Globus pallidus (tissue), 1 donor: ENCODE results near the gene BCR.

Experiments
- DNase-seq: peaks from one replicate; pipeline ENCODE4 v3.0.0-alpha.2; 2015; ENCODE audit warnings: low spot score

Gene BCR

GRCh38 chr22:23200898-23201297 is 20.6 kb downstream of the BCR start:
- no peak for DNase-seq

GRCh38 chr22:23202812-23203451 is 22.6 kb downstream of the BCR start:
- DNase-seq = no peak

- peak; percentile 64 for DNase-seq
These were observed 23.3 kb downstream of the BCR start for GRCh38 chr22:23203452-23204124.

GRCh38 chr22:23204125-23204488 is 23.8 kb downstream of the BCR start:
- no peak for DNase-seq

- no peak for DNase-seq
These were observed 24.3 kb downstream of the BCR start for GRCh38 chr22:23204541-23205157.

GRCh38 chr22:23205339-23206049 is 25.2 kb downstream of the BCR start:
- no peak for DNase-seq

- DNase-seq = no peak
These were observed 26.6 kb downstream of the BCR start for GRCh38 chr22:23206915-23207314.

- DNase-seq = no peak
These were observed 27.6 kb downstream of the BCR start for GRCh38 chr22:23207729-23208393.

- no peak for DNase-seq
These were observed 30.3 kb downstream of the BCR start for GRCh38 chr22:23210428-23211170.

- DNase-seq = no peak
These were observed 31.3 kb downstream of the BCR start for GRCh38 chr22:23211622-23212021.

- no peak for DNase-seq
These were observed 32.0 kb downstream of the BCR start for GRCh38 chr22:23212061-23213021.

- no peak for DNase-seq
These were observed 32.8 kb downstream of the BCR start for GRCh38 chr22:23213022-23213555.

- no peak for DNase-seq
These were observed 33.4 kb downstream of the BCR start for GRCh38 chr22:23213581-23214334.

- DNase-seq = no peak
These were observed 34.1 kb downstream of the BCR start for GRCh38 chr22:23214398-23214797.

GRCh38 chr22:23215294-23216241 is 35.3 kb downstream of the BCR start:
- no peak for DNase-seq

GRCh38 chr22:23216461-23217170 is 36.3 kb downstream of the BCR start:
- no peak for DNase-seq
